Heart left ventricle (tissue), 13 donors: Measurements from ENCODE around the gene CS.

Experiments used
- POLR2A ChIP-seq, 2 donors: fragments of 450-650 bp; IDR thresholded peaks; one replicate each; pipeline ENCODE4 v1.6.1; 2017; ENCODE audit warnings: antibody characterized with exemption in 2 of 2, mild to moderate bottlenecking in 2 of 2, moderate library complexity in 2 of 2
- TF ChIP-seq, protein P1 (sequence below), 12 donors: fragments of 200-600 bp; sonication (generic) in 4 of 12; IDR thresholded peaks; one replicate each; pipeline versions ENCODE4 v1.5.0 to v1.8.0; 2018 to 2022; ENCODE audit warnings: antibody characterized with exemption in 12 of 12, mild to moderate bottlenecking in 5 of 12
- donor health status: ischemic (EF 13 %, LVEDD 7.1; RV severe dilation, severe dysfunction).
- donor health status: DM: no; HTN: yes; CAD: no.
- donor health status: DM: no; HTN: no; CAD: no.
- donor health status: ischemic (EF 25% LVEDD 6.9; RV normal size, moderate dysfunction).
- donor health status: ischemic (EF 25% LVEDD 5.7; RV mildly dilated, moderate dysfunction).
- donor health status: ischemic (EF 35%, LVEDD 5.7; RV mildly dilated, moderate dysfunction).
- donor health status: nonischemic (EF 11% LVEDD 7.7; RV severe dilation, severe dysfunction).
- donor health status: DM: yes; HTN: yes; CAD: no.
- donor health status: PGD.
- donor health status: ischemic (EF 29% LVEDD 5.4; RV normal size, mild dysfunction).
- donor health status: nonischemic (EF 23%, LVEDD 6.1; RV moderate dilation, normal function).

DNA sequence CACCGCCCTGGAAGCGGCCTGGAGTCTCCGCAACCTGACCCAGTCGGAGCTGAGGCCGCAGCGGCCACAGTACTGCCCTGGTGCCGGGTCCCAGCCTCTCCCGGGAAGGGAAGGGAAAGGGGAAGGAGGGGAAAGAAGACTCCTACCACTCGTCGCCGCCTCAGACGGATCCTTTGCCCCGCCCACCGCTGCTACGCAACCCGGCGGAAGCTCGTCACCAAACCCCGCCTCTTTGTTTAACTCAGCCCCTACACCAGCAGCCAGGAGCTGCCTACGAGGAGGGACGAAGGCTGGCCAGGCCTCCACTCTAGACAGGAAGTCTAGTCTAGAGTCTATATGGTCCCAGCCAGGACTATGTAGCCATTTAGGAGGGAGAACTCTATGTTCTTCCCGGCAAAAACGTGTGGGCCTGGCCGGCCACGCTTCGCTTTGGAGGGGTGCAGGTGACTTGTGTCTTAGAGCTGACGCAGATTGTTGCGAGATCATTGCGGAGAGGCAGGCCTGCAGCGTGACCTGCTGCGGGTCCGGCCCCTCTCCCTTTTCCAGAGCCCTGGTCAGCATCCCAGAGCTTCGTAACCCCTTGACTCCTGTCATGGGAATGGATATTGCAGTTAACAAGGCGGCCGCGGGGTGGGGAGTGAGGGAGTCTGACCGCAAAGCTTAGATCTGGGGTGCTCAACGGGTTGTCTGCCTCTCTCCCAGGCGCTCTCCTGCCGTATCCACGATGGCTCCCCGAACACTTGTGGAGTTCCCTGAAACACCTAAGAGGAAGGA lies 78.2 kb downstream of the CS start, which contains the start of gene RNF41:
- TF ChIP-seq, protein P1, sequence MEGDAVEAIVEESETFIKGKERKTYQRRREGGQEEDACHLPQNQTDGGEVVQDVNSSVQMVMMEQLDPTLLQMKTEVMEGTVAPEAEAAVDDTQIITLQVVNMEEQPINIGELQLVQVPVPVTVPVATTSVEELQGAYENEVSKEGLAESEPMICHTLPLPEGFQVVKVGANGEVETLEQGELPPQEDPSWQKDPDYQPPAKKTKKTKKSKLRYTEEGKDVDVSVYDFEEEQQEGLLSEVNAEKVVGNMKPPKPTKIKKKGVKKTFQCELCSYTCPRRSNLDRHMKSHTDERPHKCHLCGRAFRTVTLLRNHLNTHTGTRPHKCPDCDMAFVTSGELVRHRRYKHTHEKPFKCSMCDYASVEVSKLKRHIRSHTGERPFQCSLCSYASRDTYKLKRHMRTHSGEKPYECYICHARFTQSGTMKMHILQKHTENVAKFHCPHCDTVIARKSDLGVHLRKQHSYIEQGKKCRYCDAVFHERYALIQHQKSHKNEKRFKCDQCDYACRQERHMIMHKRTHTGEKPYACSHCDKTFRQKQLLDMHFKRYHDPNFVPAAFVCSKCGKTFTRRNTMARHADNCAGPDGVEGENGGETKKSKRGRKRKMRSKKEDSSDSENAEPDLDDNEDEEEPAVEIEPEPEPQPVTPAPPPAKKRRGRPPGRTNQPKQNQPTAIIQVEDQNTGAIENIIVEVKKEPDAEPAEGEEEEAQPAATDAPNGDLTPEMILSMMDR (IDR thresholded peaks at IDR 0.05) = peak in 3 of 12 donors; percentile 25 to 30 (median 30)
- peak; percentile 82 to 96 for TF ChIP-seq POLR2A (IDR thresholded peaks at IDR 0.05)
